H1 (cell line): ENCODE data around the gene GCAT. TPM values are rescaled to one million over a fixed set of nuclear protein-coding genes. Genes with fewer than 3 reads are reported as not detected.

Experiments used
- BACH1 ChIP-seq: IDR thresholded peaks from 2 replicates; pipeline ENCODE4 v1.6.1; 2012; ENCODE audit warnings: low read length, improper control_type of control experiment
- CEBPB ChIP-seq: IDR thresholded peaks from 2 replicates; pipeline ENCODE4 v1.6.1; 2012; ENCODE audit warnings: low read depth, low read length
- EP300 ChIP-seq, 2 experiments: IDR thresholded peaks; 1 replicate in 1 of 2; 2 replicates in 1 of 2; pipeline ENCODE4 v1.6.1; 2011 to 2012; ENCODE audit warnings: low read depth in 2 of 2, low read length in 2 of 2, mild to moderate bottlenecking in 2 of 2, borderline replicate concordance in 1 of 2, inconsistent platforms in 1 of 2, moderate library complexity in 1 of 2
- POU5F1 ChIP-seq: IDR thresholded peaks from 2 replicates; pipeline ENCODE4 v1.6.1; 2011; ENCODE audit warnings: low read depth, mild to moderate bottlenecking, low read length, moderate library complexity
- SP4 ChIP-seq: IDR thresholded peaks from 2 replicates; pipeline ENCODE4 v1.6.1; 2012; ENCODE audit warnings: low read length, inconsistent platforms
- SRF ChIP-seq: IDR thresholded peaks from 2 replicates; pipeline ENCODE4 v1.6.1; 2011; ENCODE audit warnings: mild to moderate bottlenecking, low read depth, low read length, moderate library complexity
- polyA plus RNA-seq, 7 experiments: library from polyadenylated mRNA; depleted of rRNA in 3 of 7; stranded (reverse) in 5 of 7; unstranded in 2 of 7; fragments of >200 nt in 5 of 7; fragments of 200-250 nt in 2 of 7; gene quantifications; 1 replicate in 5 of 7; 2 replicates in 1 of 7; 4 replicates in 1 of 7; pipeline versions ENCODE4 v1.2.1 to v1.2.3, GENCODE V29; 2011 to 2013; ENCODE audit warnings: missing spikeins in 2 of 7, mixed read lengths in 2 of 7
- total RNA-seq: library from RNA; stranded (reverse); fragmentation: NEBNext Ultra II Directional; extraction: Animal tissue kit (Norgen Biotek cat#: 25700); gene quantifications from 2 replicates; pipeline ENCODE4 v1.2.1, GENCODE V29; 2021
- TF ChIP-seq, protein P1 (sequence below): IDR thresholded peaks from 2 replicates; pipeline ENCODE4 v1.6.1; 2011; ENCODE audit warnings: low read depth, mild to moderate bottlenecking, low read length; ENCODE audit not compliant: insufficient read depth

Gene GCAT
- total and polyA plus RNA-seq, 2 of the 8 experiments (the other 6 are each of a cell fraction or from before 2014, with no cell fraction given): 24.3 to 47.5 TPM

DNA sequence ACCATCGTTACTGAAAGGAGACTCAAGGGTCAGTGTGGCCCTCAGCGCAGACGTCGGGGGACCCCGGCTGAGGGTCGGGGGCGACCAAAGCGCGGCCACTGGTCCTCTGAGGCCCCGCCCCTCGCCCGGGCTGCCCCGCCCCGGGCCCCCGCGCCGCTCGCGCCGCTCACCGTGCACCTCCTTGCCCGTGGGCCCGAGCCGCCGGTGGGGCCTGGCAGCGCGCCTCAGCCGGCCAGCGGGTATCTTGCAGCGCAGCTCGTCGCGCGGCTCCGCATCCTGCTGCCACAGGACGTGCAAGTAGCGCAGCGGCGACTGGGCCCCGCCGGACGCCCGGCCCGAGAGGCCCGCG lies 36.0 kb downstream of the GCAT start (continued):
- TF ChIP-seq SRF (no peak), SP4 (no peak), CEBPB (no peak), BACH1 (no peak), EP300 (IDR thresholded peaks at IDR 0.05; ENCODE audit: borderline replicate concordance in 1 of 2, low read depth in 2 of 2, low read length in 2 of 2) (no peak), POU5F1 (no peak)
- TF ChIP-seq, protein P1, sequence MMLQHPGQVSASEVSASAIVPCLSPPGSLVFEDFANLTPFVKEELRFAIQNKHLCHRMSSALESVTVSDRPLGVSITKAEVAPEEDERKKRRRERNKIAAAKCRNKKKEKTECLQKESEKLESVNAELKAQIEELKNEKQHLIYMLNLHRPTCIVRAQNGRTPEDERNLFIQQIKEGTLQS: no peak
- TF ChIP-seq, all 59 proteins: peak for 0
